Uterus (tissue), 2 donors: ENCODE data around the gene NUP160.

Experiments used
- POLR2A ChIP-seq, 2 donors: fragments of 450-650 bp; IDR thresholded peaks; one replicate each; pipeline ENCODE4 v1.6.1; 2016; ENCODE audit warnings: antibody characterized with exemption in 2 of 2, mild to moderate bottlenecking in 1 of 2, moderate library complexity in 1 of 2
- TF ChIP-seq, protein P1 (sequence below), 4 experiments: fragments of 200-600 bp in 2 of 4; fragments of 450-650 bp in 2 of 4; sonication (generic) in 2 of 4; IDR thresholded peaks; one replicate each; pipeline ENCODE4 v1.5.1; 2016 to 2019; ENCODE audit warnings: antibody characterized with exemption in 4 of 4, mild to moderate bottlenecking in 2 of 4, moderate library complexity in 1 of 4

DNA sequence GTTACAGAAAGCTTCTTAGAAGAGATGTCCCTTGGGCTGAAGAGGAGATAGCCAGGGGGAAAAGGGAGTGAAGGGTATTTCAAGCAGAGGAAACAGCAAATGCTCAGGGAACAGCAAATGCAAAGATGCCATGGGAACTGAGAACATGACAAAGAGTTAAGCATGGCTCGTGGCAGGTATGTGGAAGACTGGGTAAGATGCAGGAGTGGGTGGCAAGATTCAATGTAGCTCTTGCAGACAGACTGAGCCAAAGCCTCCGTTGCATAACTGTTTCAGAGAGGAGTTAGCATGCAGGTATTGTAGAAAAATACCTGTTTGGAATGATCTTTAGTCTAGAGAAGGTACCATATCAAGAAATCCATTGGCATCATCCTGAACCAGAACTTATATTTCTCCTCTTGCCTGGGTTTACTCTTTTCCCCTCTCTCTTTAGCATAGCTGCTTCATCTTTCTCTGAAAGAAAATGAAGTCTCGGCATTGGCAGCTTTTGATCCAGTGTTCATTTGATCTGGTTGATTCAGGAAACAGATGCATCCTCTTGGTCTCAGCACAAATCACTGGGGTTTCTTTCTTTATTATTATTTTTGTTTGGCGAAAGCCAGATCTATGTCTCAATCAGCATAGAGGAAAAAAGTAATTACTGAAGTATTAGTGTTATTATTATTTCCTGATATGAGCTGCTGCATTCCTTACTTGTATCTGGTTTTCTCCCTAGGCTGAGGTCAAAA lies 41.7 kb upstream of the NUP160 start:
- TF ChIP-seq POLR2A (IDR thresholded peaks at IDR 0.05) = no peak
- TF ChIP-seq, protein P1, sequence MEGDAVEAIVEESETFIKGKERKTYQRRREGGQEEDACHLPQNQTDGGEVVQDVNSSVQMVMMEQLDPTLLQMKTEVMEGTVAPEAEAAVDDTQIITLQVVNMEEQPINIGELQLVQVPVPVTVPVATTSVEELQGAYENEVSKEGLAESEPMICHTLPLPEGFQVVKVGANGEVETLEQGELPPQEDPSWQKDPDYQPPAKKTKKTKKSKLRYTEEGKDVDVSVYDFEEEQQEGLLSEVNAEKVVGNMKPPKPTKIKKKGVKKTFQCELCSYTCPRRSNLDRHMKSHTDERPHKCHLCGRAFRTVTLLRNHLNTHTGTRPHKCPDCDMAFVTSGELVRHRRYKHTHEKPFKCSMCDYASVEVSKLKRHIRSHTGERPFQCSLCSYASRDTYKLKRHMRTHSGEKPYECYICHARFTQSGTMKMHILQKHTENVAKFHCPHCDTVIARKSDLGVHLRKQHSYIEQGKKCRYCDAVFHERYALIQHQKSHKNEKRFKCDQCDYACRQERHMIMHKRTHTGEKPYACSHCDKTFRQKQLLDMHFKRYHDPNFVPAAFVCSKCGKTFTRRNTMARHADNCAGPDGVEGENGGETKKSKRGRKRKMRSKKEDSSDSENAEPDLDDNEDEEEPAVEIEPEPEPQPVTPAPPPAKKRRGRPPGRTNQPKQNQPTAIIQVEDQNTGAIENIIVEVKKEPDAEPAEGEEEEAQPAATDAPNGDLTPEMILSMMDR (IDR thresholded peaks at IDR 0.05) = no peak
